Vagina (tissue), 2 donors: ENCODE results near the gene WDR1.
"Not testable (repeated sequence)": the region's sequence is repeated elsewhere in the genome, so short reads cannot be mapped to it uniquely, and the experiment has no call there.

Experiments used
- POLR2A ChIP-seq, 2 donors: fragments of 450-650 bp; IDR thresholded peaks; one replicate each; pipeline ENCODE4 v1.6.1; 2017; ENCODE audit warnings: antibody characterized with exemption in 2 of 2, mild to moderate bottlenecking in 2 of 2, moderate library complexity in 2 of 2
- POLR2AphosphoS5 ChIP-seq, 2 donors: sonication (generic); formaldehyde crosslinking; IDR thresholded peaks; one replicate each; pipeline ENCODE4 v1.9.0; 2017; ENCODE audit warnings: antibody characterized with exemption in 2 of 2, mild to moderate bottlenecking in 2 of 2, low read depth in 1 of 2; ENCODE audit not compliant: insufficient read depth in 1 of 2
- TF ChIP-seq, protein P1 (sequence below), 3 experiments: fragments of 450-650 bp in 2 of 3; fragments of 200-600 bp in 1 of 3; sonication (generic) in 1 of 3; IDR thresholded peaks; one replicate each; pipeline ENCODE4 v1.5.1; 2017 to 2019; ENCODE audit warnings: antibody characterized with exemption in 3 of 3, mild to moderate bottlenecking in 2 of 3, moderate library complexity in 2 of 3

GRCh38 chr4:10127531-10127930, 10.9 kb upstream of the WDR1 start:
- TF ChIP-seq, protein P1, sequence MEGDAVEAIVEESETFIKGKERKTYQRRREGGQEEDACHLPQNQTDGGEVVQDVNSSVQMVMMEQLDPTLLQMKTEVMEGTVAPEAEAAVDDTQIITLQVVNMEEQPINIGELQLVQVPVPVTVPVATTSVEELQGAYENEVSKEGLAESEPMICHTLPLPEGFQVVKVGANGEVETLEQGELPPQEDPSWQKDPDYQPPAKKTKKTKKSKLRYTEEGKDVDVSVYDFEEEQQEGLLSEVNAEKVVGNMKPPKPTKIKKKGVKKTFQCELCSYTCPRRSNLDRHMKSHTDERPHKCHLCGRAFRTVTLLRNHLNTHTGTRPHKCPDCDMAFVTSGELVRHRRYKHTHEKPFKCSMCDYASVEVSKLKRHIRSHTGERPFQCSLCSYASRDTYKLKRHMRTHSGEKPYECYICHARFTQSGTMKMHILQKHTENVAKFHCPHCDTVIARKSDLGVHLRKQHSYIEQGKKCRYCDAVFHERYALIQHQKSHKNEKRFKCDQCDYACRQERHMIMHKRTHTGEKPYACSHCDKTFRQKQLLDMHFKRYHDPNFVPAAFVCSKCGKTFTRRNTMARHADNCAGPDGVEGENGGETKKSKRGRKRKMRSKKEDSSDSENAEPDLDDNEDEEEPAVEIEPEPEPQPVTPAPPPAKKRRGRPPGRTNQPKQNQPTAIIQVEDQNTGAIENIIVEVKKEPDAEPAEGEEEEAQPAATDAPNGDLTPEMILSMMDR (IDR thresholded peaks at IDR 0.05) = not testable (repeated sequence)
- TF ChIP-seq POLR2A (IDR thresholded peaks at IDR 0.05); POLR2AphosphoS5 (IDR thresholded peaks at IDR 0.05; ENCODE audit: insufficient read depth in 1 of 2, low read depth in 1 of 2): not testable (repeated sequence)
